Naive thymus-derived CD4-positive, alpha-beta T cell (primary cell): ENCODE measurements around the gene INSIG1. TPM values are rescaled to one million over a fixed set of nuclear protein-coding genes. Genes with fewer than 3 reads are reported as not detected.

Experiments used
- ATAC-seq: fragments of 150-1000 bp; cut with Tn5 transposase; 2 replicates; pipeline ENCODE4 v1.10.0; 2021; ENCODE audit warnings: mild to moderate bottlenecking, moderate library complexity
- CTCF ChIA-PET: fragments of 350-600 bp; sonication (Branson Sonifier 250); formaldehyde crosslinking; loops from one replicate; lab custom pipeline; 2021; ENCODE audit warnings: antibody characterized with exemption; lab: Charles Lee
- POLR2A ChIA-PET: fragments of 350-600 bp; sonication (Branson Sonifier 250); formaldehyde crosslinking; loops from one replicate; lab custom pipeline; 2021; ENCODE audit warnings: antibody characterized with exemption, inconsistent platforms; lab: Charles Lee
- DNase-seq, 9 donors: peaks; one replicate each; pipeline versions ENCODE4 v3.0.0 to v3.0.0-alpha.2; 2020 to 2022; ENCODE audit warnings: mixed read lengths in 1 of 9
- H3K27ac ChIP-seq: one replicate; pipeline ENCODE4 v1.7.0; 2013; ENCODE audit warnings: mild to moderate bottlenecking, low read depth, low read length, moderate library complexity
- H3K27me3 ChIP-seq, 2 donors: one replicate each; pipeline ENCODE4 v1.7.0; 2013; ENCODE audit warnings: low read length in 2 of 2, mild to moderate bottlenecking in 2 of 2, moderate library complexity in 2 of 2; ENCODE audit not compliant: control insufficient read depth in 2 of 2, insufficient read depth in 2 of 2
- H3K36me3 ChIP-seq, 3 experiments: 1 replicate in 2 of 3; 2 replicates in 1 of 3; pipeline ENCODE4 v1.7.0; 2013; ENCODE audit warnings: low read length in 3 of 3, mild to moderate bottlenecking in 3 of 3, moderate library complexity in 1 of 3; ENCODE audit not compliant: insufficient read depth in 3 of 3, control insufficient read depth in 2 of 3
- H3K4me1 ChIP-seq, 2 donors: one replicate each; pipeline ENCODE4 v1.7.0; 2013; ENCODE audit warnings: low read length in 2 of 2, mild to moderate bottlenecking in 2 of 2, moderate library complexity in 1 of 2; ENCODE audit not compliant: control insufficient read depth in 2 of 2, insufficient read depth in 2 of 2
- H3K4me3 ChIP-seq: 2 replicates; pipeline ENCODE4 v1.7.0; 2013; ENCODE audit warnings: mild to moderate bottlenecking, low read length
- H3K9me3 ChIP-seq, 3 experiments: 1 replicate in 2 of 3; 2 replicates in 1 of 3; pipeline ENCODE4 v1.7.0; 2013; ENCODE audit warnings: low read length in 3 of 3; ENCODE audit not compliant: control insufficient read depth in 2 of 3
- H3K27ac Mint-ChIP-seq, 9 donors: one replicate each; pipeline ENCODE4 v1.8.0; 2020 to 2022; ENCODE audit warnings: mixed read lengths in 9 of 9, mild to moderate bottlenecking in 8 of 9, moderate library complexity in 5 of 9, inconsistent platforms in 2 of 9
- H3K27me3 Mint-ChIP-seq, 5 donors: one replicate each; pipeline ENCODE4 v1.8.0; 2021 to 2022; ENCODE audit warnings: mixed read lengths in 5 of 5, mild to moderate bottlenecking in 1 of 5
- H3K36me3 Mint-ChIP-seq, 5 donors: one replicate each; pipeline ENCODE4 v1.8.0; 2020 to 2022; ENCODE audit warnings: mixed read lengths in 5 of 5, mild to moderate bottlenecking in 3 of 5, inconsistent platforms in 1 of 5
- H3K4me1 Mint-ChIP-seq, 7 donors: one replicate each; pipeline ENCODE4 v1.8.0; 2020 to 2022; ENCODE audit warnings: mixed read lengths in 7 of 7, mild to moderate bottlenecking in 3 of 7, inconsistent platforms in 1 of 7
- H3K4me3 Mint-ChIP-seq, 10 donors: one replicate each; pipeline ENCODE4 v1.8.0; 2020 to 2022; ENCODE audit warnings: mild to moderate bottlenecking in 10 of 10, mixed read lengths in 10 of 10, moderate library complexity in 6 of 10, inconsistent platforms in 2 of 10
- H3K9me3 Mint-ChIP-seq, 11 donors: one replicate each; pipeline ENCODE4 v1.8.0; 2020 to 2022; ENCODE audit warnings: mixed read lengths in 11 of 11, mild to moderate bottlenecking in 4 of 11, inconsistent platforms in 1 of 11, moderate library complexity in 1 of 11
- intact Hi-C, 2 donors: fragments of 100-400 bp; cut with micrococcal nuclease; formaldehyde crosslinking; loops; one replicate each; pipeline ENCODE4 v1.15.1; 2023
- polyA plus RNA-seq, 2 donors: library from polyadenylated mRNA; unstranded; fragments of 300-500 nt; fragmentation: Illumina TruSeq; gene quantifications; one replicate each; pipeline ENCODE4 v1.2.3, GENCODE V29; 2021
- total RNA-seq, 6 experiments: library from RNA in 5 of 6; stranded (reverse) in 5 of 6; gene quantifications; 1 replicate in 5 of 6; 2 replicates in 1 of 6; pipeline ENCODE4 v1.2.3 and lab custom pipeline; 2021 to 2026

The INSIG1 gene
- total and polyA plus RNA-seq, 7 experiments from 2014 or later, result 22.2 to 70.0 (median 46.3) TPM

DNA sequence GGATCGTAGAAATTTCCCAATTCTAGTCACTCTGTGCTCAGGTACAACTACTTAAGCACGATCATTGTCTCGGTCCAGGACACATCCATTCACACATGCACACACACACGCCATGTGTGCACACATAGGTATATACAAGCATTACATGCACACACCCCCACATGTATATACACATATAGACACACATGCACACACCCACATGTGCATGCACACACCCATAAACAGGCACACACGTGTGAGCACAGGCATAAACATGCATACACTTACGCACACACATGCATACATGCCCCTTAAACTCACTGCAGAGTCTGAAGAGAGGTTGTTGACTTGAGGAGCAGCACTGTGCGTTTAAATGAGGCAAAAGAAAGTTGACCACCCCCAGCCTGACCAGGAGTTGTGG is 32.5 kb upstream of the INSIG1 start:
- no peaks in the 10 kb centered on the region for H3K27me3 ChIP-seq
- H3K9me3 ChIP-seq, result no peaks in the 10 kb centered on the region
- H3K27me3 Mint-ChIP-seq, result peaks cover 0 to 3% (median 0%) of the 10 kb centered on the region in 5 donors
- POLR2A ChIA-PET, result interaction anchor here (1.4 kb wide), 1 partner anchor 31 kb away, joined by 3 read pairs; no protein-coding TSS in a partner anchor
- H3K4me1 Mint-ChIP-seq, result peaks cover 0 to 3% (median 0%) of the 10 kb centered on the region in 7 donors
- H3K4me3 Mint-ChIP-seq, result no peak overlapping the region
- no peak overlapping the region for H3K27ac Mint-ChIP-seq
- DNase-seq (no peak), ATAC-seq (no peak)
- no peaks in the 10 kb centered on the region for H3K36me3 Mint-ChIP-seq
- H3K27ac ChIP-seq, result no peak overlapping the region
- CTCF ChIA-PET, result no interaction called here
- no peak overlapping the region for H3K4me3 ChIP-seq
- no peaks in the 10 kb centered on the region for H3K36me3 ChIP-seq
- H3K9me3 Mint-ChIP-seq, result no peaks in the 10 kb centered on the region
- intact Hi-C loops, result no loop called here
- H3K4me1 ChIP-seq, result no peaks in the 10 kb centered on the region

DNA sequence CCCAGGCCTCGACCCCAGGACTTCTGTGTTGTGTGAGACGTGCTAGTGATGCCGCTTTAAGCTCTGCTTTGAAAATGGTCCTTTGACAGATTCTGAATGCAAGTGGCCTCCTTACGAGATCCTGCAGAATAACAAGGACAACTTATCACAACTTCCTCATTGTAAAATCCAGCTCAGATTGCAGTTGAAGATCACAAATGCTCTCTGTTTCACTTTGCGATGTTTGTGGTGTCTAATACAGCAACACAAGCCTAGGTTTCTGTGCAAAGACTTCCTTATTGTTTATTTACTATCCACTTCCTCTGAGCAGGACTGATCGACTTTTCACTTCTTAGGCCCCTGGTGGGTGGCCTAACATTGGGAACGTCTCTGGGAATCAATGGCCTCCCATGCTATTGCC is 31.7 kb upstream of the INSIG1 start:
- no peaks in the 10 kb centered on the region for H3K9me3 ChIP-seq
- intact Hi-C loops, result no loop called here
- POLR2A ChIA-PET, result interaction anchor here (1.4 kb wide), 1 partner anchor 30 kb away, joined by 3 read pairs; no protein-coding TSS in a partner anchor

DNA sequence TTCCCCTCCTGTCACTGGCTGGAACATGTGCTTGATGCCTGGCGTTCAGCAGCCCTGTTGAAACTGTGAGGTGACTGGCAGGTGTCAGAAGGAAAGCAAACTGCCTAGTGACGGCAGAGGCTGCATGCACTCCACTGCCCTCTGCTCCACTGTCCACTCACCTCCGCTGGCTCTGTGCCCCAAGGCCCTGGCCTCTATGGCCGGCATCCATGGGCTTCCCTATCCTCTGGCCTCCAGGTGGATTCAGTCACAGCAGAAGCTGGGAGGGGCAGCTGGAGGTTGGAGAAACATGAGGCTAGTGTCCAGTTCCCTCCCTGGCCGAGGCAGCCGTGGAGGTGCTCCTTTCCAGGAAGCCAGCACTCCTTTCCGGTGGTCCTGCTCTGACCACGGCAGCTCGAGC is 31.2 kb upstream of the INSIG1 start:
- H3K4me1 Mint-ChIP-seq, result peaks cover 0 to 8% (median 0%) of the 10 kb centered on the region in 7 donors
- ChIA-PET CTCF (no interaction called here), POLR2A (no interaction called here)
- H3K36me3 Mint-ChIP-seq, result no peaks in the 10 kb centered on the region
- no peaks in the 10 kb centered on the region for H3K27me3 ChIP-seq
- intact Hi-C loops, result no loop called here
- H3K4me3 ChIP-seq, result no peak overlapping the region
- no peak overlapping the region for H3K4me3 Mint-ChIP-seq
- H3K9me3 ChIP-seq, result no peaks in the 10 kb centered on the region
- ATAC-seq (no peak), DNase-seq (no peak)
- no peaks in the 10 kb centered on the region for H3K27me3 Mint-ChIP-seq
- no peaks in the 10 kb centered on the region for H3K4me1 ChIP-seq
- H3K36me3 ChIP-seq, result no peaks in the 10 kb centered on the region
- no peak overlapping the region for H3K27ac Mint-ChIP-seq
- no peaks in the 10 kb centered on the region for H3K9me3 Mint-ChIP-seq
- no peak overlapping the region for H3K27ac ChIP-seq

More for the DNA sequence above, 31.7 kb upstream of the INSIG1 start:
- Histone ChIP-seq H3K4me3 (no peak overlapping the region), H3K36me3 (no peaks in the 10 kb centered on the region), H3K4me1 (no peaks in the 10 kb centered on the region), H3K27ac (no peak overlapping the region), H3K27me3 (no peaks in the 10 kb centered on the region)
- CTCF ChIA-PET, result no interaction called here
- no peaks in the 10 kb centered on the region for H3K9me3 Mint-ChIP-seq
- H3K27ac Mint-ChIP-seq, result no peak overlapping the region
- H3K36me3 Mint-ChIP-seq, result no peaks in the 10 kb centered on the region
- H3K4me1 Mint-ChIP-seq, result peaks cover 0 to 6% (median 0%) of the 10 kb centered on the region in 7 donors
- ATAC-seq, result no peak
- peaks cover 0 to 3% (median 0%) of the 10 kb centered on the region in 5 donors for H3K27me3 Mint-ChIP-seq
- DNase-seq, result no peak
- no peak overlapping the region for H3K4me3 Mint-ChIP-seq

DNA sequence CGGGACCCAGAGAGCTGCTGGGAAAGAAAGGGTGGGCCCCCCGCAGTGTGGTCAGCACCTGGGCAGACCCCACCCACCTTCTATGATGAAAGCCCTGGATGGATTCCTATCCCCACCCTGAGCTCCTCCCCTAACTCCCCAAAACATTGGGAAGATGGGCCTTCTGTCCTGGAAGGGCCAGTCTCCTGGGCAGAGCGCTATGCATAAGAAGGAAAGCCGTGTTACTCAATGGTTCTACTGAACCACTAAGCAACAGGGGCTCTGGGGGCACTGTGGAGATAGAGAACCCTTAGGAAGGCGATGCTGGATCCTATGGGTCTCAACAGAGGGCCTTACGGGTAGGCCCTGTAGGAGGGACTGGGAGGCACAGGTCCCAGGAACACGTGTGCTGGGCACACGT is 30.7 kb upstream of the INSIG1 start:
- CTCF ChIA-PET, result no interaction called here
- no peaks in the 10 kb centered on the region for H3K27me3 ChIP-seq
- Mint-ChIP-seq H3K4me1 (peaks cover 0 to 9% (median 0%) of the 10 kb centered on the region in 7 donors), H3K9me3 (no peaks in the 10 kb centered on the region), H3K36me3 (no peaks in the 10 kb centered on the region), H3K4me3 (no peak overlapping the region), H3K27me3 (peaks cover 0 to 4% (median 0%) of the 10 kb centered on the region in 5 donors), H3K27ac (peak overlapping the region in 1 of 9 donors; percentile 18)
- intact Hi-C loops, result no loop called here
- ATAC-seq (no peak), DNase-seq (no peak)
- POLR2A ChIA-PET, result no interaction called here
- no peak overlapping the region for H3K4me3 ChIP-seq
- no peaks in the 10 kb centered on the region for H3K4me1 ChIP-seq
- H3K36me3 ChIP-seq, result no peaks in the 10 kb centered on the region
- no peak overlapping the region for H3K27ac ChIP-seq
- no peaks in the 10 kb centered on the region for H3K9me3 ChIP-seq

DNA sequence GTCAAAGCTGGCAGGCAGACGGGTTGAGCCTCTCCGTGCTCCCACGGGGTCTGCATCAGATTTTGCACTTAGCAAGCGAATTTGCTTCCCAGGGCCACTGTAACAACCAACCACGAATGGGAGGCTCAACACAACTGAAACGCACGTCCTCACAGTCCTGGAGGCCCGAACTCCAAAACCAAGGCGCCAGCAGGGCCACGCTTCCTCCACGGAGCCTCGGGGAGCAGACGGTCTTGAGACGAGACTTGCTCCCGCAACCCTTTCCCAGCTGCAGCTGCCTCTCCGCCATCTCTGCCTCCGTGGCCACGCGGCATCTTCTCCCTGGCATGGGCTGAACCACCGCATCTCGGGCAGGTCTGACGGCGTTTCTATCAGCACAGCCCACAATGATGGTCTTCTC is 30.2 kb upstream of the INSIG1 start:
- H3K36me3 ChIP-seq, result no peaks in the 10 kb centered on the region
- no peak for ATAC-seq
- no peaks in the 10 kb centered on the region for H3K4me1 ChIP-seq
- peaks cover 0 to 9% (median 0%) of the 10 kb centered on the region in 7 donors for H3K4me1 Mint-ChIP-seq
- H3K9me3 ChIP-seq, result no peaks in the 10 kb centered on the region
- no peaks in the 10 kb centered on the region for H3K9me3 Mint-ChIP-seq
- H3K27ac ChIP-seq, result no peak overlapping the region
- no peak overlapping the region for H3K4me3 ChIP-seq
- no peak for DNase-seq
- ChIA-PET POLR2A (no interaction called here), CTCF (no interaction called here)
- H3K4me3 Mint-ChIP-seq, result no peak overlapping the region
- H3K27me3 ChIP-seq, result no peaks in the 10 kb centered on the region
- no peaks in the 10 kb centered on the region for H3K36me3 Mint-ChIP-seq
- no peak overlapping the region for H3K27ac Mint-ChIP-seq
- peaks cover 0 to 5% (median 0%) of the 10 kb centered on the region in 5 donors for H3K27me3 Mint-ChIP-seq
- intact Hi-C loops, result no loop called here

- intact Hi-C loops, result no loop called here
- Histone ChIP-seq H3K27me3 (no peaks in the 10 kb centered on the region), H3K36me3 (no peaks in the 10 kb centered on the region), H3K9me3 (no peaks in the 10 kb centered on the region), H3K4me1 (no peaks in the 10 kb centered on the region), H3K4me3 (no peak overlapping the region), H3K27ac (no peak overlapping the region)
- Mint-ChIP-seq H3K4me1 (peaks cover 0 to 9% (median 0%) of the 10 kb centered on the region in 7 donors), H3K27ac (no peak overlapping the region), H3K4me3 (no peak overlapping the region), H3K36me3 (no peaks in the 10 kb centered on the region), H3K27me3 (peaks cover 0 to 9% (median 0%) of the 10 kb centered on the region in 5 donors), H3K9me3 (no peaks in the 10 kb centered on the region)
- ATAC-seq (no peak), DNase-seq (no peak)
- CTCF ChIA-PET, result no interaction called here
- POLR2A ChIA-PET, result no interaction called here
Observed at GRCh38 chr7:155268211-155268610, 29.5 kb upstream of the INSIG1 start.

- H3K4me3 Mint-ChIP-seq, result no peak overlapping the region
Observed at GRCh38 chr7:155268921-155269650, 28.6 kb upstream of the INSIG1 start.

More at GRCh38 chr7:155268921-155269650, 28.6 kb upstream of the INSIG1 start:
- H3K27ac Mint-ChIP-seq, result peak overlapping the region in 1 of 9 donors; percentile 25
- peaks cover 0 to 9% (median 0%) of the 10 kb centered on the region in 7 donors for H3K4me1 Mint-ChIP-seq
- DNase-seq (no peak), ATAC-seq (no peak)
- no peaks in the 10 kb centered on the region for H3K27me3 ChIP-seq
- no peaks in the 10 kb centered on the region for H3K4me1 ChIP-seq
- no peak overlapping the region for H3K27ac ChIP-seq
- no peaks in the 10 kb centered on the region for H3K36me3 Mint-ChIP-seq
- H3K9me3 ChIP-seq, result no peaks in the 10 kb centered on the region
- ChIA-PET CTCF (no interaction called here), POLR2A (no interaction called here)
- no peaks in the 10 kb centered on the region for H3K9me3 Mint-ChIP-seq
- peaks cover 0 to 13% (median 0%) of the 10 kb centered on the region in 5 donors for H3K27me3 Mint-ChIP-seq
- H3K4me3 ChIP-seq, result no peak overlapping the region
- intact Hi-C loops, result no loop called here
- H3K36me3 ChIP-seq, result no peaks in the 10 kb centered on the region
